Nucleus accumbens (tissue), 56 donors: ENCODE data around the gene PLEKHA5.
"Not testable (repeated sequence)": the region's sequence is repeated elsewhere in the genome, so short reads cannot be mapped to it uniquely, and the experiment has no call there.

Experiments
- DNase-seq, 56 donors: peaks; one replicate each; lab custom pipeline; 2025; lab: John Stamatoyannopoulos, UW

Gene PLEKHA5

DNA sequence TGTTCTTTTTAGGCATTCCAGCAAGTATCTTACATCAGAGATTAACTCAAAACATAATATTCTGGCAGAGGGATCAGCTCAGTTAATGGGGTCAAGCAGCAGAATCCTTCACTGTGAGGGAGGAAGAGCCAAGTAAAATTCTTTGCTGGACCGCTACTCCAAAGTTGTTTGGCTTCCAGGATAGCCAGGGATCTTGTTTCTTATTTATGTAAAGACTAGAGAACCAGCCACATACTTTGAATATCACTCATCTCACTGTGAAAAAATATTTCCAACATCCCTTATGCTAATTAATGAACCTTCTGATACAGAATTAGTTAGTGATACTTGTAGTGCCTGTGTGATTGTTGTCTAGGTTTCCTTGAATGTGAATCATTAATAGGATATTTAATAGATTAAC is 94.2 kb downstream of the PLEKHA5 start:
- no peak for DNase-seq

DNA sequence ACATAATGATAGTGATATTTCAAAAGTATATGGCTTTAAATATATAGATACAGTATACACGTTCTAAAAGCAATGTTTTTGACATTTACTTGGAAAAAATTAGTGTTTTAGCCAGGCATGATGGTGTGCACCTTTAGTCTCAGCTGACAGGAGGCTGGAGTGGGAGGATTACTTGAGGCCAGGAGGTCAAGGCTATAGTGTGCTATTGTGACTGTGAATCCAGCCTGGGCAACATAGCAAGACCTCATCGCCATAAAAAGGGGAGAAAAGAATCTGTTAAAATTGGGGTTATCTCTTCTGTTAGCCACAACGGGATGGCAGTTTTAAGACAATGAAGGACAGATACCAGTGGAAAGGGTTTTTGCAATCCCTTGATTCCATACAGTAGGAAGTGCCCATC is 95.2 kb downstream of the PLEKHA5 start:
- DNase-seq: no peak

DNA sequence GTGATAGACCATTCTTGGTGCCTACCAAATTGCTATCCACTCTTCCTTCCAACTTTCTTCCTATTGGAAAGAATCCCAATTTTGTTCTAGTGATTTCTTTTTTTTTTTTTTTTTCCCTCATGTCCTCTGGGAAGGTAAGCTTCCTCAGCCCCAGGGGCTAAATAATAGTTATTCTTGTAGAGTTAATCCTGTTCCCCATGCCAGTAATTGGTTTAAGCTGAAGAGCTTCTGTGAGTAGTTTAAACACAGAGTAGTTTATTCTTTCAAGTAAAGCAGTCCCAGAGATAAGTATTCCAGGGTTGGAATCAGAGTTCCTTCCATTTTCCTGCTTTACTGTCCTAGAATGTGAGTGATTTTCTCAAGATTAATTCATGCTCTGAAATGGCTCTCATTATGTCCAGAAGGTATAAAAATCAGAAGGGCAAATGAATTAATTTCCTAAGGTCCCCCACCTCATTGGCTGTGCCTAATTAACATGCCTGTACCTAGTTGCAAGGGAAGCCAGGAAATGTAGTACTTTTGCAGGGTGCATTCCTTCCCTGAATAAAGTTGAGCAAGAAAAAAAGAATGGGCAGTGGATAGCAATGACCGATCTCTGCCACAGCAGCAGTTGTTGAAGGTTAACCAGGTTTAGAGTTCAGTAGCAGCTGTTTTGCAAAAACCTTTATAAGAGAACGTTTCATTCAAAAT is 97.8 kb downstream of the PLEKHA5 start:
- DNase-seq: no peak

- DNase-seq: no peak
Measured at GRCh38 chr12:19227880-19228210, 98.3 kb downstream of the PLEKHA5 start.

DNA sequence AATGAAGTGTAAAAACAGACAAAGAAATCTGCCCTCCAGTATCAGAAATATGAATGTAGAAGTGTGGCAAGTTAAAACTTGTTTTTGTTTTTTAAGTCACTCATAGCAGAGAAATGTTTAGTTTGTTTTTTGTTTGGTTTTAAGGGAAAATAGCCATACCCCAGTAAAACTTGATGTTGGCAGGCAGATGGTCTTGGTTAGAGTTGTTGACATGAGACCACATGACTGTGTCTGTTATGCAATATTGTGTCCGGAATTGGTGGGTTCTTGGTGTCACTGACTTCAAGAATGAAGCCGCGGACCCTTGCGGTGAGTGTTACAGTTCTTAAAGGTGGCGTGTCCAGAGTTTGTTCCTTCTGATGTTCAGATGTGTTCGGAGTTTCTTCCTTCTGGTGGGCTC is 99.5 kb downstream of the PLEKHA5 start:
- DNase-seq: not testable (repeated sequence)

DNA sequence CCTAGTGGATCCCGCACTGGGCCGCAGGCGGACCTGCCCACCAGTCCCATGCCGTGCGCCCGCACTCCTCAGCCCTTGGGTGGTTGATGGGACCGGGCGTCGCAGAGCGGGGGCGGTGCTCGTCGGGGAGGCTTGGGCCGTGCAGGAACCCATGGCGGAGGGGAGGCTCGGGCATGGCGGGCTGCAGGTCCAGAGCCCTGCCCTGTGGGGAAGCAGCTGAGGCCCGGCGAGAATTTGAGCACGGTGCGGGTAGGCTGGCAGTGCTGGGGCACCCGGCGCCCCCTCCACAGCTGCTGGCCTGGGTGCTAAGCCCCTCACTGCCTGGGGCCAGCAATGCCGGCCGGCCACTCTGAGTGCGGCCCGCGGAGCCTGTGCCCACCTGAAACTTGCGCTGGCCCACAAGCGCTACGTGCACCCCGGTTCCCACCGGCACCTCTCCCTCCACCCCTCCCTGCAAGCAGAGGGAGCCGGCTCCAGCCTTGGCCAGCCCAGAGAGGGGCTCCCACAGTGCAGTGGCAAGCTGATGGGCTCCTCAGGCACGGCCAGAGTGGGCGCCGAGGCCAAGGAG is 100.8 kb downstream of the PLEKHA5 start:
- DNase-seq: no peak

- no peak for DNase-seq
Measured at GRCh38 chr12:19230896-19231295, 101.4 kb downstream of the PLEKHA5 start.

- no peak for DNase-seq
Measured at GRCh38 chr12:19234171-19234704, 104.7 kb downstream of the PLEKHA5 start.

DNA sequence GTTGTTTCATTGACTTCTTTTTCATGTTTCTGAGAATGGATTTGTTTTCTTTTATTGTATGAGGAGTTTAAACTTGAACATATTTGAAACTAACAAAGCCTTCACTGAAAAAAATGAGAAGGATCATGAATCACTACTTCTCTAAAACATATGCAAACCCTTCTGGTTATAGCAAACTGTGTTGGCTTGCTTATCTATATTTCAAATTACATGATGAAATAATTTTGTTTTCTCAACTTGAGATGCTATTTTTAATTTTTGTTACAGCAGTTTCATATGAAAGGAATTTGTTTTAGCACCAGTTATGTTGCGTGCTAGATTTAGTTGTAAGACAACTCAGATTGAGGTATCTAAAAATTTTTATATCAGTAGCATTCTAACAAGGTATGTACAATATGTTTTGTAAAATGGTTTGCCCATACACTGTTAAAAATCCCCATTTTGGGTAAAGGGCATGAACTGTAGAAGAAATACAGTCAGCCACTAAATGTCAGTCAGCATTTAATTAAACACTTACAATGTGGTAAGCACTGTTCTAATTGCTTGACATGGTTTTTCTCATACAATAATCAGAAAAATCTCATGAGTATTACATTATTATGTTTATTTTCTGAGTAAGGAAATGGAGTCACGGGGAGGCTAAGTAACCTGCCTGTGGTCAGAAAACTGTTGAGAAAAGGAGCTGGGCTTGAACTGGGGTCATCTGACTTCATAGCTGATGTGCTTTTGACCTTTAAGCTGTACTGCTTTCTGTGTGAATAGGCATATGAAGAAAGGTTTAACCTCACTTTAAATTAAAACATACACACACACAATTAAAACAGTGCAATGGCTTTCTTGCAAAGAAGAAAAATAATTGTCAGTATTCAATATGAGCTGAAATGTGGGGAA is 105.7 kb downstream of the PLEKHA5 start:
- DNase-seq: no peak

DNA sequence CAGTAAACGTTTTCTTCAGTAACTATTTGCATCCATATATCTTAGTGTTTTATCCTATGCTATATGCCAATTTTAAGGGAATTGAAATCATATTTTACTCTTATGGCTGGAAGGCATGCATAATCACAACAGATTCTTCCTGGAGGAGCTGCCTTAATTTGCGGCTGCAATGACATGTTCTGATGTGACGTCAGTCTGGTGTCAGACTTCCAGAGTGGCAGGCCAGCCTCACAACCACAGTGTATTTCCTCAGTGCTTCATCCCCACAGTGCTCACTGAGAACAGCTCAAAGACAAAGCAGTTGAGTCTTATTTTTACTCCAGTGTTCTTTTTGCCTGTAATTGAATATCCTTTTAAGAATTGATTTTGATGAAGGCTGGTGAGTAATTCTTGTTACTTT is 107.1 kb downstream of the PLEKHA5 start:
- peak in 7 of 56 donors; percentile 9 to 69 (median 14) for DNase-seq

- DNase-seq: no peak
Measured at GRCh38 chr12:19238540-19238939, 109.0 kb downstream of the PLEKHA5 start.

DNA sequence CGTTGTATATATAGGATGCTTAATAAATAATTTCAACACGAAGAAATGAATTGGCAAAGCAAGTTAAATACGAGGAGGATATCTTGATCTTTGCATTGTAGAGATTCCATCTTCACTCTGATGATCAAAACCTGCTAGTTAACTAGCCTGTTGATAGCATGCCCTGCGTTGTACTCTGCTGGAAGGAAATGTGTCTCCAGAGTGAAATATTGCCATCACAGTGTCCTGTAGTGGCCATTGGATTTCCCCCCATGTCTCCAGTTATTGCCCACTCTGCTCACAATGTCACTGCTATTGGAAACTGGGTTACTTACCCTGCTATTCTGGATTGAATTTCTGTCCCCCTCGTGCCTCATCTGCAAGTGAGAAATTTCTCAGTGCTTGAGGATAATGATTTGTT is 109.6 kb downstream of the PLEKHA5 start:
- DNase-seq: no peak

GRCh38 chr12:19239616-19240234 is 110.2 kb downstream of the PLEKHA5 start:
- peak in 1 of 56 donors; percentile 26 for DNase-seq

- DNase-seq: no peak
Measured at GRCh38 chr12:19242581-19242980, 113.0 kb downstream of the PLEKHA5 start.

- DNase-seq: no peak
Measured at GRCh38 chr12:19243551-19243950, 114.0 kb downstream of the PLEKHA5 start.

GRCh38 chr12:19244312-19244711 is 114.8 kb downstream of the PLEKHA5 start:
- peak in 2 of 56 donors; percentile 5 to 11 for DNase-seq

DNA sequence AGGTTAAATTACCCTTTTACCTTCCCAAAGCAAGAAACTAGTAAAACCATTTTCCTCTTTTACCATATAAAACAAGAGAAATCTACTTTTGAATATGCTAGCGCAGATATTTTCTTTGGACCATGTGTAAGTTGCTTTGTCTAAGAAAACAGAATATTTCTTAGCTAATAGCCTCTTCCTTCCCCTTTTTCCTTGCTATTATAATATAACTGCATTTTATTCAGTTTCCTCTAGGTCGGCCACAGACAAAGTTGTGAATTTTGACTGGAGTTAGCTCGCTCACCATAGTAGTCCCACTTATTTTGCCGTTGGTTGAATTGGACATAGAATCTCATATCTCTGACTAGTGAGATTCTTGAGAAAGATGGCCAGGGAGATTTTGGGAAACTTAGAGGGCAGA is 115.6 kb downstream of the PLEKHA5 start:
- DNase-seq: no peak

DNA sequence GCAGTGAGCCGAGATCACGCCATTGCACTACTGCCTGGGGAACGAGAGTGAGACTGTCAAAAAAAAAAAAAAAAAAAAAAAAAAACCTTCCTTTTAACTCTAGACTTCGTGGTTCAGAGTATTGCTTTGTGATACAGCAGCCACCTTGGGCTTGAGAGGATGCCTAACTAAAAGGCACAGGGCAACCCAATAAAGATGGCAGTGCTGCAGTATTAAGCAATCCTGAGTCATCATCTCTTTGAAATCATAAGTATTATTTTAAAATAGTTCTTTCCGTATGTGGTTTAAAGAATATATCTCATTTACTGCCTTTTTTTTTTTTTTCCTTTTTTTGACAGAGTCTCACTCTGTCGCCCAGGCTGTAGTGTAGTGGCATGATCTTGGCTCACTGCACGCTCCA is 116.1 kb downstream of the PLEKHA5 start:
- DNase-seq: no peak

GRCh38 chr12:19246933-19247332 is 117.4 kb downstream of the PLEKHA5 start:
- DNase-seq: no peak

DNA sequence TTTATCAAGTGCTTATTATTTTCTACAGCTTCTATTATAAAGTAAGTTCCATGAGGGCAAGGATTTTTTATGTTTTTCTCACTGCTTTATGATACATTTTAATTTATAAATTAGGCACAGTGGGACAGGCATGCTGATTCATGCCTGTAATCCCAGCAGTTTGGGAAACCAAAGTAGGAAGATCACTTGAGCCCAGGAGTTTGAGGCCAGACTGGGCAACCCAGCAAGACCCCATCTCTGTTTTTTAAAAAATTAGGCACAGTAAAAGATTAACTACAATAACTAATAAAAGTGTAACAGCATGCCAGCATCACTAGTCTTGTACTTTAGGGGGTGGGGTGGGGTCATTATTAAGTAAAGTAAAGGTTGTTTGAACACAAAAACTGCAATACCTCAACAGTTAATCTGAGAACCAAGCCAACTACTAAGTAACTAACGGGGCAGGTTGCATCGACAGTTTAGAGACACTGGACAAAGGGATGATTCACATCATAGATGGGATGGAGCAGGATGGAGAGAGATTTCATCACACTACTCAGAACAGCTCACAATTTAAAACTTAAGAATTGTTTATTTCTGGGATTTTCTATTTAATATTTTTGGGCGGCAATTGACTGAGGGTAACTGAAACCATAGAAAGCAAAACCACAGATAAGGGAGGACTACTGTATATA is 119.5 kb downstream of the PLEKHA5 start:
- DNase-seq: no peak
